ENCODE data around the gene POLR2F.

POLR2F gene

DNA sequence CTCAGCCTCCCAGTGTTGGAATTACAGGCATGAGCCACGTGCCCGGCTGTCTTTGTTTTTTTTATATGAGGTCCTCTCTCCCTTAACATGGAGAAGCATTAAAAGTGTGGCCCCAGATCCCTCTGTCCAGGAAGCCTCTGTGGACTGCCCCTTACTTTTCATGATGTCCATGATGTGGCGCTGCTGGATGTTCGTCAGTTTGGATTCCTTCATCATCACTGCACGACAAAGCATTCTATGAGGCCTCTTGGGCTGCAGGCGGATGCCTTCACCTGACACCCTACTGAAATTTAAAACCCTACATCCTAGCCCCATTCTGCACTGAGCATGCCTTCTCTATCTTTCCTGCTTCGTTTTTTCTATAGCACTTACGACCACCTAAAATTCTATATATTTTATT, 2.2 kb upstream of the POLR2F start:
- TF ChIP-seq TCF12 (IDR thresholded peaks at IDR 0.05; ENCODE audit: low read depth): no peak
- TF ChIP-seq CREB1 (IDR thresholded peaks at IDR 0.05; ENCODE audit: low read depth): no peak
- TF ChIP-seq FOXM1 (IDR thresholded peaks at IDR 0.05; ENCODE audit: borderline replicate concordance, low read depth): no peak
- TF ChIP-seq EP300 (IDR thresholded peaks at IDR 0.05; ENCODE audit: borderline replicate concordance): no peak
- TF ChIP-seq RAD21 (IDR thresholded peaks at IDR 0.05; ENCODE audit: low read depth): no peak
- no peak for TF ChIP-seq YY1 (IDR thresholded peaks at IDR 0.05; ENCODE audit: low read depth)
- no peak for TF ChIP-seq EGR1 (IDR thresholded peaks at IDR 0.05)
- TF ChIP-seq CEBPB (IDR thresholded peaks at IDR 0.05): no peak
- TF ChIP-seq, protein P1, sequence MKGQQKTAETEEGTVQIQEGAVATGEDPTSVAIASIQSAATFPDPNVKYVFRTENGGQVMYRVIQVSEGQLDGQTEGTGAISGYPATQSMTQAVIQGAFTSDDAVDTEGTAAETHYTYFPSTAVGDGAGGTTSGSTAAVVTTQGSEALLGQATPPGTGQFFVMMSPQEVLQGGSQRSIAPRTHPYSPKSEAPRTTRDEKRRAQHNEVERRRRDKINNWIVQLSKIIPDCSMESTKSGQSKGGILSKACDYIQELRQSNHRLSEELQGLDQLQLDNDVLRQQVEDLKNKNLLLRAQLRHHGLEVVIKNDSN (IDR thresholded peaks at IDR 0.05): no peak
- TF ChIP-seq, protein P2, sequence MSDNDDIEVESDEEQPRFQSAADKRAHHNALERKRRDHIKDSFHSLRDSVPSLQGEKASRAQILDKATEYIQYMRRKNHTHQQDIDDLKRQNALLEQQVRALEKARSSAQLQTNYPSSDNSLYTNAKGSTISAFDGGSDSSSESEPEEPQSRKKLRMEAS (IDR thresholded peaks at IDR 0.05): no peak
- TF ChIP-seq ZBTB7A (IDR thresholded peaks at IDR 0.05; ENCODE audit: low read depth): no peak
- no peak for TF ChIP-seq TEAD4 (IDR thresholded peaks at IDR 0.05)
- no peak for TF ChIP-seq NFIC (IDR thresholded peaks at IDR 0.05)
- TF ChIP-seq, protein P3, sequence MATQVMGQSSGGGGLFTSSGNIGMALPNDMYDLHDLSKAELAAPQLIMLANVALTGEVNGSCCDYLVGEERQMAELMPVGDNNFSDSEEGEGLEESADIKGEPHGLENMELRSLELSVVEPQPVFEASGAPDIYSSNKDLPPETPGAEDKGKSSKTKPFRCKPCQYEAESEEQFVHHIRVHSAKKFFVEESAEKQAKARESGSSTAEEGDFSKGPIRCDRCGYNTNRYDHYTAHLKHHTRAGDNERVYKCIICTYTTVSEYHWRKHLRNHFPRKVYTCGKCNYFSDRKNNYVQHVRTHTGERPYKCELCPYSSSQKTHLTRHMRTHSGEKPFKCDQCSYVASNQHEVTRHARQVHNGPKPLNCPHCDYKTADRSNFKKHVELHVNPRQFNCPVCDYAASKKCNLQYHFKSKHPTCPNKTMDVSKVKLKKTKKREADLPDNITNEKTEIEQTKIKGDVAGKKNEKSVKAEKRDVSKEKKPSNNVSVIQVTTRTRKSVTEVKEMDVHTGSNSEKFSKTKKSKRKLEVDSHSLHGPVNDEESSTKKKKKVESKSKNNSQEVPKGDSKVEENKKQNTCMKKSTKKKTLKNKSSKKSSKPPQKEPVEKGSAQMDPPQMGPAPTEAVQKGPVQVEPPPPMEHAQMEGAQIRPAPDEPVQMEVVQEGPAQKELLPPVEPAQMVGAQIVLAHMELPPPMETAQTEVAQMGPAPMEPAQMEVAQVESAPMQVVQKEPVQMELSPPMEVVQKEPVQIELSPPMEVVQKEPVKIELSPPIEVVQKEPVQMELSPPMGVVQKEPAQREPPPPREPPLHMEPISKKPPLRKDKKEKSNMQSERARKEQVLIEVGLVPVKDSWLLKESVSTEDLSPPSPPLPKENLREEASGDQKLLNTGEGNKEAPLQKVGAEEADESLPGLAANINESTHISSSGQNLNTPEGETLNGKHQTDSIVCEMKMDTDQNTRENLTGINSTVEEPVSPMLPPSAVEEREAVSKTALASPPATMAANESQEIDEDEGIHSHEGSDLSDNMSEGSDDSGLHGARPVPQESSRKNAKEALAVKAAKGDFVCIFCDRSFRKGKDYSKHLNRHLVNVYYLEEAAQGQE (IDR thresholded peaks at IDR 0.05; ENCODE audit: low read depth): no peak
- no peak for TF ChIP-seq TAF1 (IDR thresholded peaks at IDR 0.05; ENCODE audit: low read depth)

- TF ChIP-seq TCF12 (IDR thresholded peaks at IDR 0.05; ENCODE audit: low read depth) (no peak), EGR1 (IDR thresholded peaks at IDR 0.05) (no peak), YY1 (IDR thresholded peaks at IDR 0.05; ENCODE audit: low read depth) (no peak), TEAD4 (IDR thresholded peaks at IDR 0.05) (no peak), RAD21 (IDR thresholded peaks at IDR 0.05; ENCODE audit: low read depth) (no peak), CREB1 (IDR thresholded peaks at IDR 0.05; ENCODE audit: low read depth) (no peak), EP300 (IDR thresholded peaks at IDR 0.05; ENCODE audit: borderline replicate concordance) (no peak), FOXM1 (IDR thresholded peaks at IDR 0.05; ENCODE audit: borderline replicate concordance, low read depth) (no peak)
- TF ChIP-seq, protein P1 (IDR thresholded peaks at IDR 0.05): no peak
Observed at GRCh38 chr22:37953062-37953436, 450 bp upstream of the POLR2F start.

DNA sequence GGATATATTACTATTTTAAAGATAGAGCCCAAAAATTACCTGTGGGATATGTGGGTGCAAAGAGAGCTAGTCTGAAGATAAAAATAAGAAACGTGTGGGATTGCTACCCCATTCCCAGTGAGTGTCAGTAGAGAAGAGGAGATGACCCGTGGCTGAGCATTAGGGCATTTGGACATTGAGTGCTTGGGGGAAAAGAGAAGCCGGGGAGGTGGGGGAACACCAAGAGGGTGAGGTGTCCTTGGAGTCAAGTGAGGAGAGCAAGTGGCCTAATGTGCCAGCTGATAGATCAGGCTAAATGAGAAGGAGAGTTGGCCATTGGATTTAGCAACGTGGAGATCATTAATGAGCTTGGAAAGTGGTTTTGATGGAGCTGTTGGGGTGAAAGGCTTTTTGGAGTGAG, 1.2 kb downstream of the POLR2F start:
- TF ChIP-seq, protein P1 (IDR thresholded peaks at IDR 0.05): no peak
- no peak for TF ChIP-seq CREB1 (IDR thresholded peaks at IDR 0.05; ENCODE audit: low read depth)
- TF ChIP-seq TEAD4 (IDR thresholded peaks at IDR 0.05): no peak
- TF ChIP-seq NFIC (IDR thresholded peaks at IDR 0.05): no peak

- TF ChIP-seq FOXM1 (IDR thresholded peaks at IDR 0.05; ENCODE audit: borderline replicate concordance, low read depth) (no peak), TEAD4 (IDR thresholded peaks at IDR 0.05) (no peak), EGR1 (IDR thresholded peaks at IDR 0.05) (no peak), EP300 (IDR thresholded peaks at IDR 0.05; ENCODE audit: borderline replicate concordance) (no peak), RAD21 (IDR thresholded peaks at IDR 0.05; ENCODE audit: low read depth) (no peak), NFIC (IDR thresholded peaks at IDR 0.05) (no peak), TCF12 (IDR thresholded peaks at IDR 0.05; ENCODE audit: low read depth) (no peak), YY1 (IDR thresholded peaks at IDR 0.05; ENCODE audit: low read depth) (no peak)
Observed at GRCh38 chr22:37957232-37957631, 3.7 kb downstream of the POLR2F start.

DNA sequence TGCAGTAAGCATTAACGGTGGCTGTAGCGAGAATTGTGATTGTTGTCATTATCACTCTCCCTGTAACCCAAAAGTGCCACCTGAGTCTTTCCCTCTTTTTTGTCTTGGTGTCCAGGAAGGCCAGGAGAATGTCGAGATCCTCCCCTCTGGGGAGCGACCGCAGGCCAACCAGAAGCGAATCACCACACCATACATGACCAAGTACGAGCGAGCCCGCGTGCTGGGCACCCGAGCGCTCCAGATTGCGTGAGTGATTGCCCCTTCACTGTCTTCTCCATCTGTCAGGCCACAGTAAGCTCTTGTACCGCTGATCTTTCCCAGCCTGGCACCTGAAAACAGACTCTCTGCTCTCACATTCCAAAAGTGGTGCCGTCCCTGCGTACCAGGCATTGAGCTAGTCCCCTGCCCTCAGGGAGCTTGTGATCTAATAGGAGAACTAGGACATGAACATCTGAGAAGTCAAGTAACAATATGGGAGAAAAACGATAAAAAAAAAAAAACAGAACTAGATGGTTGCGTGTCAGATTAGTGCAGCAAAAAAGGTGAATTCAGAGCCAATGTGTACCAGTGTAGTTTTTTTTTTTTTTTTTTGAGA, 5.8 kb downstream of the POLR2F start:
- TF ChIP-seq EP300 (IDR thresholded peaks at IDR 0.05; ENCODE audit: borderline replicate concordance) (no peak), CREB1 (IDR thresholded peaks at IDR 0.05; ENCODE audit: low read depth) (no peak), NFIC (IDR thresholded peaks at IDR 0.05) (no peak), TEAD4 (IDR thresholded peaks at IDR 0.05) (no peak), CEBPB (IDR thresholded peaks at IDR 0.05) (no peak), EGR1 (IDR thresholded peaks at IDR 0.05) (no peak), FOXM1 (IDR thresholded peaks at IDR 0.05; ENCODE audit: borderline replicate concordance, low read depth) (no peak)
- TF ChIP-seq, protein P1 (IDR thresholded peaks at IDR 0.05): no peak
- TF ChIP-seq, protein P2 (IDR thresholded peaks at IDR 0.05): no peak
- TF ChIP-seq, protein P3 (IDR thresholded peaks at IDR 0.05; ENCODE audit: low read depth): no peak

All from Ishikawa (cell line).